A549 (cell line): ENCODE results near the gene CCKAR. TPM values are rescaled to one million over a fixed set of nuclear protein-coding genes. Genes with fewer than 3 reads are reported as not detected.

Experiments used
- ATAC-seq, 2 experiments: fragments of 200-7000 bp in 1 of 2; fragments of >200 bp in 1 of 2; cut with Nextera tagmentation in 1 of 2; cut with Tn5 transposase in 1 of 2; 3 replicates each; pipeline versions ENCODE4 v1.8.0 to v1.9.1; 2018 to 2020; ENCODE audit warnings: mild to moderate bottlenecking in 1 of 2, moderate library complexity in 1 of 2
- CTCF ChIA-PET: fragments of 300-600 bp; sonication (Branson Sonifier 250); formaldehyde crosslinking; extraction: SDS; loops from one replicate; lab custom pipeline; 2021; ENCODE audit warnings: antibody characterized with exemption, inconsistent platforms; lab: Yijun Ruan, JAX
- POLR2A ChIA-PET: fragments of 350-600 bp; formaldehyde crosslinking; extraction: SDS; loops from one replicate; lab custom pipeline; 2021; ENCODE audit warnings: antibody characterized with exemption, inconsistent platforms; lab: Yijun Ruan, JAX
- DNase-seq, 2 experiments: peaks; one replicate each; pipeline versions ENCODE4 v3.0.0 to v3.0.0-alpha.2; 2011 to 2016; ENCODE audit warnings: low read depth in 1 of 2, low spot score in 1 of 2
- FAIRE-seq: peaks from 2 replicates; lab custom pipeline; 2011; peaks lifted over from hg19 to GRCh38; lab: Jason Lieb, UNC
- H3K27ac ChIP-seq, 2 experiments: fragments of >200 bp; sonication (Bioruptor Twin); formaldehyde crosslinking; 3 replicates each; pipeline ENCODE4 v1.5.1; 2016 to 2017
- H3K4me1 ChIP-seq: fragments of >200 bp; sonication (Bioruptor Twin); formaldehyde crosslinking; 3 replicates; pipeline ENCODE4 v1.6.1; 2016
- H3K4me2 ChIP-seq: fragments of >200 bp; sonication (Bioruptor Twin); formaldehyde crosslinking; 3 replicates; pipeline ENCODE4 v1.6.1; 2016
- H3K4me3 ChIP-seq: fragments of >200 bp; sonication (Bioruptor Twin); formaldehyde crosslinking; 3 replicates; pipeline ENCODE4 v1.5.1; 2016
- H3K9me3 ChIP-seq: fragments of >200 bp; sonication (Bioruptor Twin); formaldehyde crosslinking; 3 replicates; pipeline ENCODE4 v1.6.1; 2016
- BHLHE40 ChIP-seq: IDR thresholded peaks from 2 replicates; pipeline ENCODE4 v1.6.1; 2012; ENCODE audit warnings: low read depth, low read length, inconsistent platforms
- CBX8 ChIP-seq: fragments of 200-600 bp; sonication (generic); IDR thresholded peaks from 2 replicates; pipeline ENCODE4 v1.6.1; 2016
- CEBPB ChIP-seq, 2 experiments: fragments of >200 bp in 1 of 2; sonication (Bioruptor Twin) in 1 of 2; formaldehyde crosslinking in 1 of 2; IDR thresholded peaks; 2 replicates each; pipeline ENCODE4 v1.6.1; 2012 to 2016
- EHMT2 ChIP-seq: fragments of 200-600 bp; sonication (generic); IDR thresholded peaks from 2 replicates; pipeline ENCODE4 v1.6.1; 2016; ENCODE audit warnings: antibody characterized with exemption, low read depth, mild to moderate bottlenecking, moderate library complexity
- ELK1 ChIP-seq: fragments of 150-350 bp; IDR thresholded peaks from 2 replicates; pipeline ENCODE4 v1.6.1; 2014; ENCODE audit warnings: low read depth, mild to moderate bottlenecking, low read length
- FOXS1 ChIP-seq: fragments of 250-450 bp; sonication (Bioruptor Pico); IDR thresholded peaks from 2 replicates; pipeline ENCODE4 v1.5.0; 2020; ENCODE audit warnings: mild to moderate bottlenecking, moderate library complexity
- GATA3 ChIP-seq: IDR thresholded peaks from 2 replicates; pipeline ENCODE4 v1.6.1; 2012; ENCODE audit warnings: borderline replicate concordance
- KDM5A ChIP-seq: fragments of 200-600 bp; sonication (generic); IDR thresholded peaks from 2 replicates; pipeline ENCODE4 v1.6.1; 2016; ENCODE audit warnings: antibody characterized with exemption, mild to moderate bottlenecking
- MAFK ChIP-seq: fragments of 450-650 bp; IDR thresholded peaks from 2 replicates; pipeline ENCODE4 v1.6.1; 2014; ENCODE audit not compliant: partially characterized antibody
- MAX ChIP-seq: IDR thresholded peaks from 2 replicates; pipeline ENCODE4 v1.6.1; 2012
- NPAS2 ChIP-seq: fragments of 250-450 bp; sonication (Bioruptor Pico); IDR thresholded peaks from 2 replicates; pipeline ENCODE4 v1.8.0; 2022; ENCODE audit warnings: mild to moderate bottlenecking, moderate library complexity, borderline replicate concordance
- PBX3 ChIP-seq: IDR thresholded peaks from 2 replicates; pipeline ENCODE4 v1.6.1; 2012
- POLR2A ChIP-seq: IDR thresholded peaks from 2 replicates; pipeline ENCODE4 v1.6.1; 2012; ENCODE audit warnings: mild to moderate bottlenecking, low read length
- RCOR1 ChIP-seq: fragments of 150-350 bp; IDR thresholded peaks from 2 replicates; pipeline ENCODE4 v1.6.1; 2014; ENCODE audit warnings: antibody characterized with exemption, low read length, low read depth
- REST ChIP-seq: fragments of 200-600 bp; sonication (generic); IDR thresholded peaks from 2 replicates; pipeline ENCODE4 v1.6.1; 2016; ENCODE audit warnings: antibody characterized with exemption, mild to moderate bottlenecking, moderate library complexity
- RFX5 ChIP-seq: fragments of 450-650 bp; IDR thresholded peaks from 2 replicates; pipeline ENCODE4 v1.7.1; 2014; ENCODE audit warnings: antibody characterized with exemption, mild to moderate bottlenecking, moderate library complexity
- SMC3 ChIP-seq: fragments of >200 bp; sonication (Bioruptor Twin); formaldehyde crosslinking; IDR thresholded peaks from 3 replicates; pipeline ENCODE4 v1.6.1; 2018; ENCODE audit warnings: inconsistent platforms
- SREBF2 ChIP-seq: fragments of 450-650 bp; IDR thresholded peaks from 2 replicates; pipeline ENCODE4 v1.6.1; 2014; ENCODE audit warnings: mild to moderate bottlenecking, moderate library complexity
- TFCP2L1 ChIP-seq: fragments of 250-450 bp; sonication (Bioruptor Pico); IDR thresholded peaks from 2 replicates; pipeline ENCODE4 v1.5.0; 2021; ENCODE audit warnings: mild to moderate bottlenecking
- USF2 ChIP-seq: fragments of 450-650 bp; IDR thresholded peaks from 2 replicates; pipeline ENCODE4 v1.6.1; 2014; ENCODE audit warnings: antibody characterized with exemption
- WGBS: methylation state at CpG from one replicate; pipeline ENCODE4 v1.1.6; 2017; ENCODE audit errors: missing lambda C conversion rate; 5-methylcytosine and 5-hydroxymethylcytosine counted together
- polyA plus RNA-seq, 4 experiments: library from polyadenylated mRNA; depleted of rRNA in 3 of 4; stranded (reverse); fragments of >200 nt; fragmentation: RNase III in 1 of 4; extraction: RNeasy Plus Mini Kit Qiagen cat#74134 plus additional on column Dnase treatment in 1 of 4; gene quantifications; 2 replicates in 3 of 4; 3 replicates in 1 of 4; pipeline ENCODE4 v1.2.3, GENCODE V29; 2011 to 2017

The CCKAR gene
- polyA plus RNA-seq, 2 of the 4 experiments (the other 2 are of a cell fraction), result not detected

GRCh38 chr4:26520728-26521450, 30.6 kb upstream of the CCKAR start:
- no peak for FAIRE-seq
- TF ChIP-seq SREBF2 (no peak), FOXS1 (CRISPR knock-in tag) (no peak), CEBPB (IDR thresholded peaks at IDR 0.05) (no peak), RFX5 (no peak), MAFK (no peak), POLR2A (no peak), KDM5A (no peak), RCOR1 (no peak), CBX8 (no peak), BHLHE40 (no peak)

GRCh38 chr4:26515936-26516335, 25.7 kb upstream of the CCKAR start:
- H3K27ac ChIP-seq, result no peak overlapping the region
- no peaks in the 10 kb centered on the region for H3K4me1 ChIP-seq
- CTCF ChIA-PET, result no interaction called here
- H3K9me3 ChIP-seq, result no peaks in the 10 kb centered on the region
- ATAC-seq, result no peak
- no peak overlapping the region for H3K4me3 ChIP-seq
- no peak for DNase-seq
- no peak for TF ChIP-seq TFCP2L1 (CRISPR knock-in tag)
- no peak for TF ChIP-seq SMC3
- TF ChIP-seq ELK1, result no peak
- TF ChIP-seq EHMT2, result no peak
- TF ChIP-seq REST, result no peak
- FAIRE-seq, result no peak
- no peak overlapping the region for H3K4me2 ChIP-seq
- WGBS, result 56% methylated on average over 2 of the region's 2 CpGs
- POLR2A ChIA-PET, result no interaction called here

More at GRCh38 chr4:26520728-26521450, 30.6 kb upstream of the CCKAR start:
- Histone ChIP-seq H3K4me3 (no peak overlapping the region), H3K9me3 (no peaks in the 10 kb centered on the region), H3K27ac (no peak overlapping the region), H3K4me1 (no peaks in the 10 kb centered on the region), H3K4me2 (no peak overlapping the region)
- WGBS, result 51% methylated on average over 7 of the region's 7 CpGs
- no peak for ATAC-seq
- CTCF ChIA-PET, result no interaction called here
- POLR2A ChIA-PET, result no interaction called here
- no peak for DNase-seq

GRCh38 chr4:26510334-26510964, 20.2 kb upstream of the CCKAR start:
- no peak for FAIRE-seq
- H3K27ac ChIP-seq, result no peak overlapping the region
- H3K9me3 ChIP-seq, result no peaks in the 10 kb centered on the region
- 31% methylated on average over 4 of the region's 4 CpGs for WGBS
- TF ChIP-seq NPAS2 (CRISPR knock-in tag) (no peak), TFCP2L1 (CRISPR knock-in tag) (no peak), GATA3 (no peak), POLR2A (no peak), KDM5A (no peak), PBX3 (no peak), USF2 (no peak), MAX (no peak)
- ChIA-PET CTCF (no interaction called here), POLR2A (no interaction called here)
- H3K4me2 ChIP-seq, result no peak overlapping the region
- no peak overlapping the region for H3K4me3 ChIP-seq
- H3K4me1 ChIP-seq, result no peaks in the 10 kb centered on the region
- ATAC-seq, result no peak
- no peak for DNase-seq
